HEK293 (cell line): ENCODE measurements around the gene PROCR.
A peak's percentile ranks its signal among the peaks of the same experiment; 100 is the strongest.
"Not testable (repeated sequence)": the region's sequence is repeated elsewhere in the genome, so short reads cannot be mapped to it uniquely, and the experiment has no call there.

Experiments
- CTCF ChIA-PET: fragments of 350-600 bp; formaldehyde crosslinking; extraction: SDS; loops from one replicate; lab custom pipeline; 2021; ENCODE audit warnings: antibody characterized with exemption; lab: Yijun Ruan, JAX
- POLR2A ChIA-PET: fragments of 300-600 bp; formaldehyde crosslinking; extraction: SDS; loops from one replicate; lab custom pipeline; 2020; ENCODE audit warnings: antibody characterized with exemption, inconsistent platforms; lab: Yijun Ruan, JAX
- H3K27ac ChIP-seq: fragments of 200-500 bp; sonication (Bioruptor generic); 2 replicates; pipeline ENCODE4 v1.5.1; 2014; ENCODE audit warnings: low read depth, low read length, control low read depth, inconsistent platforms; ENCODE audit errors: extremely low read depth
- H3K36me3 ChIP-seq, 2 experiments: fragments of 200-500 bp in 1 of 2; sonication (Bioruptor generic) in 1 of 2; 1 replicate in 1 of 2; 2 replicates in 1 of 2; pipeline ENCODE4 v1.5.1; 2014 to 2017; ENCODE audit warnings: inconsistent platforms in 2 of 2, low read length in 2 of 2; ENCODE audit not compliant: control insufficient read depth in 2 of 2, insufficient read depth in 1 of 2
- H3K4me1 ChIP-seq: fragments of 200-500 bp; sonication (Bioruptor generic); 2 replicates; pipeline ENCODE4 v1.5.1; 2014; ENCODE audit warnings: mild to moderate bottlenecking, low read length, inconsistent platforms; ENCODE audit not compliant: control insufficient read depth, insufficient read depth
- H3K4me3 ChIP-seq: 2 replicates; pipeline ENCODE4 v1.5.1; 2011; ENCODE audit warnings: low read depth, mild to moderate bottlenecking, control low read depth, low read length, moderate library complexity
- H3K9me3 ChIP-seq: fragments of 200-500 bp; sonication (Bioruptor generic); 2 replicates; pipeline ENCODE4 v1.5.1; 2014; ENCODE audit warnings: low read depth, low read length, inconsistent platforms; ENCODE audit not compliant: control insufficient read depth, insufficient read depth
- GLIS1 ChIP-seq: fragments of 450-650 bp; formaldehyde crosslinking; IDR thresholded peaks from 2 replicates; pipeline ENCODE4 v1.5.1; 2016; ENCODE audit warnings: missing biosample characterization, missing genetic modification characterization
- KLF10 ChIP-seq: fragments of 450-650 bp; IDR thresholded peaks from 2 replicates; pipeline ENCODE4 v1.5.1; 2018; ENCODE audit warnings: missing biosample characterization, mild to moderate bottlenecking, missing genetic modification characterization
- KLF16 ChIP-seq: fragments of 450-650 bp; formaldehyde crosslinking; IDR thresholded peaks from 2 replicates; pipeline ENCODE4 v1.5.1; 2017; ENCODE audit warnings: missing biosample characterization, missing genetic modification characterization
- SETDB1 ChIP-seq: IDR thresholded peaks from one replicate; pipeline ENCODE4 v1.6.1; 2017; ENCODE audit warnings: mild to moderate bottlenecking, low read length, moderate library complexity, mixed read lengths; ENCODE audit not compliant: insufficient read length
- ZBTB17 ChIP-seq: fragments of 450-650 bp; formaldehyde crosslinking; IDR thresholded peaks from 2 replicates; pipeline ENCODE4 v1.5.1; 2016; ENCODE audit warnings: missing biosample characterization, missing genetic modification characterization
- ZFP69B ChIP-seq: fragments of 450-650 bp; formaldehyde crosslinking; IDR thresholded peaks from 2 replicates; pipeline ENCODE4 v1.5.1; 2016; ENCODE audit warnings: missing biosample characterization, missing genetic modification characterization
- ZNF121 ChIP-seq: fragments of 450-650 bp; formaldehyde crosslinking; IDR thresholded peaks from 2 replicates; pipeline ENCODE4 v1.5.1; 2016; ENCODE audit warnings: missing biosample characterization, missing genetic modification characterization
- ZNF157 ChIP-seq: fragments of 450-650 bp; formaldehyde crosslinking; IDR thresholded peaks from 2 replicates; pipeline ENCODE4 v1.5.1; 2016; ENCODE audit warnings: missing biosample characterization, missing genetic modification characterization
- ZNF202 ChIP-seq: fragments of 450-650 bp; formaldehyde crosslinking; IDR thresholded peaks from 2 replicates; pipeline ENCODE4 v1.5.1; 2016; ENCODE audit warnings: missing biosample characterization, missing genetic modification characterization, borderline replicate concordance
- ZNF354C ChIP-seq: fragments of 450-650 bp; formaldehyde crosslinking; IDR thresholded peaks from 2 replicates; pipeline ENCODE4 v1.5.1; 2016; ENCODE audit warnings: missing biosample characterization, missing genetic modification characterization, low read depth, borderline replicate concordance
- ZNF48 ChIP-seq: fragments of 450-650 bp; formaldehyde crosslinking; IDR thresholded peaks from 2 replicates; pipeline ENCODE4 v1.5.1; 2016; ENCODE audit warnings: missing biosample characterization, missing genetic modification characterization
- ZNF530 ChIP-seq: fragments of 450-650 bp; formaldehyde crosslinking; IDR thresholded peaks from 2 replicates; pipeline ENCODE4 v1.5.1; 2016; ENCODE audit warnings: low read depth, missing biosample characterization, missing genetic modification characterization
- ZNF561 ChIP-seq: fragments of 450-650 bp; IDR thresholded peaks from 2 replicates; pipeline ENCODE4 v1.5.1; 2018; ENCODE audit warnings: missing biosample characterization, missing genetic modification characterization, borderline replicate concordance
- ZNF585B ChIP-seq: fragments of 450-650 bp; formaldehyde crosslinking; IDR thresholded peaks from 2 replicates; pipeline ENCODE4 v1.5.1; 2016; ENCODE audit warnings: missing biosample characterization, missing genetic modification characterization
- ZNF596 ChIP-seq: fragments of 450-650 bp; IDR thresholded peaks from 2 replicates; pipeline ENCODE4 v1.5.0; 2018; ENCODE audit warnings: missing biosample characterization, mild to moderate bottlenecking, missing genetic modification characterization, moderate library complexity
- TF ChIP-seq, protein P1 (sequence below): fragments of 450-650 bp; formaldehyde crosslinking; IDR thresholded peaks from 2 replicates; pipeline ENCODE4 v1.5.1; 2016; ENCODE audit warnings: missing biosample characterization, missing genetic modification characterization
- TF ChIP-seq, protein P2 (sequence below): fragments of 450-650 bp; formaldehyde crosslinking; IDR thresholded peaks from 2 replicates; pipeline ENCODE4 v1.5.1; 2016; ENCODE audit warnings: missing biosample characterization, missing genetic modification characterization
- TF ChIP-seq, protein P3 (sequence below): fragments of 450-650 bp; formaldehyde crosslinking; IDR thresholded peaks from 2 replicates; pipeline ENCODE4 v1.5.1; 2017; ENCODE audit warnings: missing biosample characterization, missing genetic modification characterization

The PROCR gene

DNA sequence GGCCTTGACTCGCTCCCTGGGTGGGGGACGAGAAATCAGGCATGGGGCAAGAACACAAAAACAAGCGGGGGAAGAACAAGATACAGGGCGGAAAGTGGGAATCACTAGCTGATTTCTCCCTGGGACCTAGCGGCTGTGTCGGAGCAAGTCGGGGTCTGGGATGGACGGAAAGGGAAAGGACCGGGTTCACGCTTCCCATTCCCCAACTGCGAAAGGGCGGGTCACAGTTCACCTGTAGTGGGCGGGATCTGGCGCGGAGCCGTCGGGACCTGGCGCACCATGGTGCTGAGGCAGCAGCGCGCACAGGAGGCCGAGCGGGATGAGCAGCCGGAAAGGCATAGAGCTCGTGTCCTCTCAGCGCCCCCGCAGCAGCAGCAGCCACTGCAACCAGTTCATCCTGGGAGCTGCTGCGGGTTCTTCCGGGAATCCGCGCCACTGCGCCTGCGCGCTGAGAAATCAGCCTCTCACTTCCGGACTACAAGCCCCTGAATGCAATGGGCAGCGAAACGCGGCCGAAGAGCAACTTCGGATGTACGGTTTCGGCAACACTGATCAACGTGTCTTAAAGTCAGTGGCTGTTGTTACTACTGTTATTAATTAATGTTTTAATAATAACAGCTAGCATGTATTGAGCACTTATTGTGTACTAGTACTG lies 24.8 kb upstream of the PROCR start, which contains the start of gene EDEM2 (continued):
- TF ChIP-seq SETDB1: no peak
- TF ChIP-seq, all 188 proteins: peak for 48

DNA sequence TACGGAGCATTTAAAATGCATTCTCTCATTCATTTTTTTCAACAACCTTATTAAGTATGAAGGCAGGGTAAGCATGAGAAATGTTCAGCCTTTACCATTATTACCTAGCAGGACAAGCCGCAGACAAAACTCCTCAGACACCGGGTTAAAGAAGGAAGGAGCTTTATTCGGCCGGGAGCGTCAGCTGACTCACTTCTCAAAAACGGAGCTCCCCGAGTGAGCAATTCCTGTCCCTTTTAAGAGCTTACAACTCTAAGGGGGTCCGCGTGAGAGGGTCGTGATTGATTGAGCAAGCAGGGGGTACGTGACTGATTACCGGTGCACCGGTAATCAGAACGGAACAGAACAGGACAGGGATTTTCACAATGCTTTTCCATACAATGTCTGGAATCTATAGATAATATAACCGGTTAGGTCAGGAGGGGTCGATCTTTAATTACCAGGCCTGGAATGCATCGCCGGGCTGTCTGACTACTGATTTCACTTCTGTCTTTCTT lies 24.2 kb upstream of the PROCR start:
- not testable (repeated sequence) for H3K9me3 ChIP-seq, H3K27ac ChIP-seq, H3K36me3 ChIP-seq, H3K4me1 ChIP-seq
- peak overlapping the region; percentile 78 for H3K4me3 ChIP-seq
- TF ChIP-seq ZFP69B (tag by site-specific recombination): peak; percentile 72; the same call in 1 of the 2 replicates
- TF ChIP-seq, protein P1, sequence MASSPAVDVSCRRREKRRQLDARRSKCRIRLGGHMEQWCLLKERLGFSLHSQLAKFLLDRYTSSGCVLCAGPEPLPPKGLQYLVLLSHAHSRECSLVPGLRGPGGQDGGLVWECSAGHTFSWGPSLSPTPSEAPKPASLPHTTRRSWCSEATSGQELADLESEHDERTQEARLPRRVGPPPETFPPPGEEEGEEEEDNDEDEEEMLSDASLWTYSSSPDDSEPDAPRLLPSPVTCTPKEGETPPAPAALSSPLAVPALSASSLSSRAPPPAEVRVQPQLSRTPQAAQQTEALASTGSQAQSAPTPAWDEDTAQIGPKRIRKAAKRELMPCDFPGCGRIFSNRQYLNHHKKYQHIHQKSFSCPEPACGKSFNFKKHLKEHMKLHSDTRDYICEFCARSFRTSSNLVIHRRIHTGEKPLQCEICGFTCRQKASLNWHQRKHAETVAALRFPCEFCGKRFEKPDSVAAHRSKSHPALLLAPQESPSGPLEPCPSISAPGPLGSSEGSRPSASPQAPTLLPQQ (tag by site-specific recombination): peak; percentile 91
- 0 out of 2 replicates have a peak, but pooled peaks have one; percentile 1 for TF ChIP-seq KLF10 (tag by site-specific recombination)
- TF ChIP-seq ZBTB17 (tag by site-specific recombination): peak; percentile 81
- TF ChIP-seq GLIS1 (tag by site-specific recombination): peak; percentile 64
- ChIA-PET POLR2A (interaction anchor here (0.7 to 2.4 kb wide), 6 partner anchors 18 to 311 kb away, joined by 3 to 12 read pairs (median 4); partner anchors contain the start of gene EIF6), CTCF (interaction anchor here (0.6 to 11.0 kb wide), 14 partner anchors 9 to 300 kb away, joined by 3 to 150 read pairs (median 4); no protein-coding TSS in a partner anchor)

DNA sequence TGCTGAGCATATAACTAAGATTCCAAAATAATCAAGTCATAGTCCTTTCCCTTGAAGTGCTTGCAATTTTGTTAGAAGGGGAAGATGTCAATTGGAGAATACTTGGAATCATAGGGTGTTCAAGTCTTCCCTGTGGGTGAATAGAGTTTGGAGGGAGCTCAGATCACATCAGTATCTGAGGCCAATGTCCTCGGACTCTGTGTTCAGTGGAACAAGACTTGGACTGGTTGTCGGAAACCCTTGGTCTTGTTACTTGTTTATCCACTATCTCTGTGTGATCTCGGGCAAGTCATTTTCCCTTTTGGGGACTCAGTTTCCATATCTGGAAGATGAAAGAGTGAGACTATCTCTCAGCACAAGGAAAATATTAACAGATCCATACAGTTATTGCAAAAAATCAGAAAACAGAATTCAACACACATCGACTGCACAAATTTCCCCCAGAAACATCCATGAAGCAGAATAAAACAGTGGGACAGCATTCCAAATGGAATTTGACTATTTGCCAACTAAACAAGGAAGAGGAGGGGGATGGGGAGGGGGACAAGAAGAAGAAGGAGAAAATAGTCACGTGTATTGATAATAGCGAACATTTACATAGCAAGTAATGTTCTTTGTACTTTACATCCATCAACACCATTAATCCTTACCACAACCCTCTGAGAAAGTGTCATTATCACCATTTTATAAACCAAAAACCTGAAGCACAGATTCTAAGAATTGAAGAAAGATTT lies 20.9 kb upstream of the PROCR start:
- TF ChIP-seq ZNF596 (no peak), ZNF157 (tag by site-specific recombination) (no peak), SETDB1 (no peak), ZNF530 (no peak), ZNF121 (tag by site-specific recombination) (no peak), KLF16 (no peak), ZNF585B (tag by site-specific recombination) (no peak), ZNF202 (tag by site-specific recombination) (no peak), ZNF354C (tag by site-specific recombination) (no peak), ZNF48 (tag by site-specific recombination) (no peak), ZBTB17 (tag by site-specific recombination) (no peak), ZNF561 (tag by site-specific recombination) (no peak)
- TF ChIP-seq, protein P2, sequence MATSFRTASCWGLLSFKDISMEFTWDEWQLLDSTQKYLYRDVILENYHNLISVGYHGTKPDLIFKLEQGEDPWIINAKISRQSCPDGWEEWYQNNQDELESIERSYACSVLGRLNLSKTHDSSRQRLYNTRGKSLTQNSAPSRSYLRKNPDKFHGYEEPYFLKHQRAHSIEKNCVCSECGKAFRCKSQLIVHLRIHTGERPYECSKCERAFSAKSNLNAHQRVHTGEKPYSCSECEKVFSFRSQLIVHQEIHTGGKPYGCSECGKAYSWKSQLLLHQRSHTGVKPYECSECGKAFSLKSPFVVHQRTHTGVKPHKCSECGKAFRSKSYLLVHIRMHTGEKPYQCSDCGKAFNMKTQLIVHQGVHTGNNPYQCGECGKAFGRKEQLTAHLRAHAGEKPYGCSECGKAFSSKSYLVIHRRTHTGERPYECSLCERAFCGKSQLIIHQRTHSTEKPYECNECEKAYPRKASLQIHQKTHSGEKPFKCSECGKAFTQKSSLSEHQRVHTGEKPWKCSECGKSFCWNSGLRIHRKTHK: no peak
- TF ChIP-seq, protein P3, sequence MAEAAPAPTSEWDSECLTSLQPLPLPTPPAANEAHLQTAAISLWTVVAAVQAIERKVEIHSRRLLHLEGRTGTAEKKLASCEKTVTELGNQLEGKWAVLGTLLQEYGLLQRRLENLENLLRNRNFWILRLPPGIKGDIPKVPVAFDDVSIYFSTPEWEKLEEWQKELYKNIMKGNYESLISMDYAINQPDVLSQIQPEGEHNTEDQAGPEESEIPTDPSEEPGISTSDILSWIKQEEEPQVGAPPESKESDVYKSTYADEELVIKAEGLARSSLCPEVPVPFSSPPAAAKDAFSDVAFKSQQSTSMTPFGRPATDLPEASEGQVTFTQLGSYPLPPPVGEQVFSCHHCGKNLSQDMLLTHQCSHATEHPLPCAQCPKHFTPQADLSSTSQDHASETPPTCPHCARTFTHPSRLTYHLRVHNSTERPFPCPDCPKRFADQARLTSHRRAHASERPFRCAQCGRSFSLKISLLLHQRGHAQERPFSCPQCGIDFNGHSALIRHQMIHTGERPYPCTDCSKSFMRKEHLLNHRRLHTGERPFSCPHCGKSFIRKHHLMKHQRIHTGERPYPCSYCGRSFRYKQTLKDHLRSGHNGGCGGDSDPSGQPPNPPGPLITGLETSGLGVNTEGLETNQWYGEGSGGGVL (tag by site-specific recombination): no peak
- Histone ChIP-seq H3K4me3 (no peak overlapping the region), H3K36me3 (no peaks in the 10 kb centered on the region), H3K27ac (no peak overlapping the region), H3K4me1 (no peaks in the 10 kb centered on the region), H3K9me3 (no peaks in the 10 kb centered on the region)
- ChIA-PET CTCF (interaction anchor here (6.9 kb wide), 1 partner anchor 57 kb away, joined by 86 read pairs; no protein-coding TSS in a partner anchor), POLR2A (no interaction called here)
